Natural killer cell (primary cell): ENCODE data around the gene SLC25A44. TPM values are rescaled to one million over a fixed set of nuclear protein-coding genes. Genes with fewer than 3 reads are reported as not detected.
A peak's percentile ranks its signal among the peaks of the same experiment; 100 is the strongest.

Experiments
- ATAC-seq, 3 donors: fragments of 150-1000 bp in 2 of 3; fragments of 200-7000 bp in 1 of 3; cut with Tn5 transposase; 1 replicate in 1 of 3; 2 replicates in 2 of 3; pipeline ENCODE4 v1.10.0; 2021; ENCODE audit warnings: mild to moderate bottlenecking in 2 of 3, moderate library complexity in 2 of 3
- DNase-seq, 2 donors: peaks; one replicate each; pipeline versions ENCODE4 v3.0.0 to v3.0.0-alpha.2; 2013 to 2021; ENCODE audit warnings: mixed read lengths in 1 of 2
- H3K27ac ChIP-seq: one replicate; pipeline ENCODE4 v1.5.1; 2013; ENCODE audit warnings: mild to moderate bottlenecking, low read length
- H3K27me3 ChIP-seq: one replicate; pipeline ENCODE4 v1.6.1; 2013; ENCODE audit warnings: low read length; ENCODE audit not compliant: control insufficient read depth, insufficient read depth
- H3K36me3 ChIP-seq: one replicate; pipeline ENCODE4 v1.6.1; 2013; ENCODE audit warnings: low read length; ENCODE audit not compliant: control insufficient read depth, insufficient read depth
- H3K4me1 ChIP-seq: one replicate; pipeline ENCODE4 v1.6.1; 2013; ENCODE audit warnings: low read length; ENCODE audit not compliant: control insufficient read depth, insufficient read depth
- H3K4me3 ChIP-seq: one replicate; pipeline ENCODE4 v1.5.1; 2013; ENCODE audit warnings: low read length
- H3K9me3 ChIP-seq: one replicate; pipeline ENCODE4 v1.6.1; 2013; ENCODE audit warnings: low read length; ENCODE audit not compliant: control insufficient read depth, insufficient read depth
- H3K27ac Mint-ChIP-seq, 2 donors: one replicate each; pipeline ENCODE4 v1.8.0; 2022; ENCODE audit warnings: mild to moderate bottlenecking in 2 of 2, mixed read lengths in 2 of 2, moderate library complexity in 1 of 2
- H3K27me3 Mint-ChIP-seq, 2 donors: one replicate each; pipeline ENCODE4 v1.8.0; 2022; ENCODE audit warnings: low read depth in 2 of 2, mixed read lengths in 2 of 2
- H3K36me3 Mint-ChIP-seq: one replicate; pipeline ENCODE4 v1.8.0; 2022; ENCODE audit warnings: mixed read lengths
- H3K4me1 Mint-ChIP-seq, 2 donors: one replicate each; pipeline ENCODE4 v1.8.0; 2022; ENCODE audit warnings: mixed read lengths in 2 of 2
- H3K4me3 Mint-ChIP-seq: one replicate; pipeline ENCODE4 v1.8.0; 2022; ENCODE audit warnings: mild to moderate bottlenecking, moderate library complexity, mixed read lengths
- H3K9me3 Mint-ChIP-seq, 2 donors: one replicate each; pipeline ENCODE4 v1.8.0; 2022; ENCODE audit warnings: mixed read lengths in 2 of 2
- CTCF ChIP-seq: fragments of 200-600 bp; IDR thresholded peaks from one replicate; pipeline ENCODE4 v1.8.0; 2022; ENCODE audit warnings: antibody characterized with exemption
- WGBS: methylation state at CpG from one replicate; pipeline ENCODE4 v1.1.7; 2013; ENCODE audit warnings: missing lambda C conversion rate; ENCODE audit not compliant: insufficient coverage; 5-methylcytosine and 5-hydroxymethylcytosine counted together
- intact Hi-C: fragments of 100-400 bp; cut with micrococcal nuclease; formaldehyde crosslinking; loops from one replicate; pipeline ENCODE4 v1.14.2; 2022
- total RNA-seq, 4 donors: library from RNA; stranded (reverse); fragments of 120-200 nt in 1 of 4; gene quantifications; one replicate each; pipeline versions ENCODE4 v1.2.3 to v1.2.4, GENCODE V29; 2013 to 2022

Gene SLC25A44
- total RNA-seq, 3 donors from 2014 or later (not counting 1 experiment from before 2014, with no cell fraction given): 17.1 to 49.2 (median 22.0) TPM

GRCh38 chr1:156229809-156230472 is 36.0 kb downstream of the SLC25A44 start:
- ATAC-seq (no peak), DNase-seq (no peak)
- Mint-ChIP-seq H3K4me3 (no peak overlapping the region), H3K9me3 (no peaks in the 10 kb centered on the region), H3K27me3 (no peaks in the 10 kb centered on the region), H3K36me3 (no peaks in the 10 kb centered on the region), H3K4me1 (peaks cover 0 to 10% of the 10 kb centered on the region in 2 donors), H3K27ac (no peak overlapping the region)
- Histone ChIP-seq H3K4me3 (no peak overlapping the region), H3K9me3 (no peaks in the 10 kb centered on the region), H3K4me1 (peaks cover 4% of the 10 kb centered on the region), H3K27ac (no peak overlapping the region), H3K27me3 (no peaks in the 10 kb centered on the region), H3K36me3 (peaks cover 19% of the 10 kb centered on the region)
- intact Hi-C loops: no loop called here
- no peak for TF ChIP-seq CTCF
- WGBS: 96% methylated on average over 11 of the region's 11 CpGs

GRCh38 chr1:156230473-156230837 is 36.6 kb downstream of the SLC25A44 start:
- H3K4me1 Mint-ChIP-seq: peaks cover 0 to 6% of the 10 kb centered on the region in 2 donors
- 91% methylated on average over 1 of the region's 1 CpG for WGBS
- H3K27ac Mint-ChIP-seq: no peak overlapping the region
- no peaks in the 10 kb centered on the region for H3K9me3 Mint-ChIP-seq
- Histone ChIP-seq H3K27me3 (no peaks in the 10 kb centered on the region), H3K4me3 (no peak overlapping the region), H3K27ac (no peak overlapping the region), H3K9me3 (no peaks in the 10 kb centered on the region), H3K36me3 (peaks cover 19% of the 10 kb centered on the region), H3K4me1 (peaks cover 2% of the 10 kb centered on the region)
- no peak for ATAC-seq
- intact Hi-C loops: no loop called here
- TF ChIP-seq CTCF: no peak
- H3K36me3 Mint-ChIP-seq: no peaks in the 10 kb centered on the region
- no peak for DNase-seq
- no peak overlapping the region for H3K4me3 Mint-ChIP-seq
- H3K27me3 Mint-ChIP-seq: no peaks in the 10 kb centered on the region

- H3K4me1 ChIP-seq: no peaks in the 10 kb centered on the region
- no peak overlapping the region for H3K27ac ChIP-seq
- H3K27me3 ChIP-seq: no peaks in the 10 kb centered on the region
- no peak overlapping the region for H3K4me3 ChIP-seq
- H3K36me3 Mint-ChIP-seq: no peaks in the 10 kb centered on the region
- no peak overlapping the region for H3K27ac Mint-ChIP-seq
- no peaks in the 10 kb centered on the region for H3K27me3 Mint-ChIP-seq
- no peak for TF ChIP-seq CTCF
- intact Hi-C loops: no loop called here
- no peak overlapping the region for H3K4me3 Mint-ChIP-seq
- no peaks in the 10 kb centered on the region for H3K9me3 Mint-ChIP-seq
- peak in 1 of 3 donors; percentile 20 for ATAC-seq
- peaks cover 32% of the 10 kb centered on the region for H3K36me3 ChIP-seq
- H3K9me3 ChIP-seq: no peaks in the 10 kb centered on the region
- no peak for DNase-seq
- no peaks in the 10 kb centered on the region for H3K4me1 Mint-ChIP-seq
- WGBS: 77% methylated on average over 12 of the region's 12 CpGs
These were observed 38.4 kb downstream of the SLC25A44 start for GRCh38 chr1:156232201-156232894.
